ENCODE measurements around the gene CDNF. TPM values are rescaled to one million over a fixed set of nuclear protein-coding genes. Genes with fewer than 3 reads are reported as not detected.

CDNF gene
- total and polyA plus RNA-seq, 4 donors: 1.5 to 5.9 (median 2.9) TPM

- H3K9ac ChIP-seq (ENCODE audit: low read depth in 1 of 2, low read length in 2 of 2): no peak overlapping the region
- H3K9me3 ChIP-seq (ENCODE audit: control insufficient read depth in 4 of 4, low read length in 3 of 4): no peaks in the 10 kb centered on the region
- H3K4me3 ChIP-seq (ENCODE audit: low read depth in 1 of 3, low read length in 3 of 3): no peak overlapping the region
- no peaks in the 10 kb centered on the region for H3K27me3 ChIP-seq (ENCODE audit: control insufficient read depth in 4 of 4, insufficient read depth in 4 of 4, low read length in 3 of 4)
- H3K4me1 ChIP-seq (ENCODE audit: control insufficient read depth in 4 of 4, insufficient read depth in 4 of 4, low read length in 3 of 4): no peaks in the 10 kb centered on the region
- WGBS: 96% methylated on average over 1 of the region's 1 CpG
- TF ChIP-seq SP1 (IDR thresholded peaks at IDR 0.05) (no peak), NR2F2 (IDR thresholded peaks at IDR 0.05) (no peak), CTCF (IDR thresholded peaks at IDR 0.05; ENCODE audit: low read depth, low read length, missing input control) (no peak), YY1 (IDR thresholded peaks at IDR 0.05) (no peak), MAX (IDR thresholded peaks at IDR 0.05) (no peak), GABPA (IDR thresholded peaks at IDR 0.05 in 1 of 2, conservative IDR thresholded peaks at IDR 0.05 in 1 of 2) (no peak), RXRA (IDR thresholded peaks at IDR 0.05) (no peak), EGR1 (IDR thresholded peaks at IDR 0.05; ENCODE audit: low read depth in 2 of 2) (no peak), RAD21 (IDR thresholded peaks at IDR 0.05) (no peak)
- peaks cover 0 to 25% (median 11%) of the 10 kb centered on the region in 4 donors for H3K36me3 ChIP-seq (ENCODE audit: control insufficient read depth in 4 of 4, insufficient read depth in 3 of 4, low read depth in 1 of 4, low read length in 3 of 4)
- DNase-seq (ENCODE audit: low spot score): no peak
- H3K27ac ChIP-seq (ENCODE audit: low read depth in 1 of 2, low read length in 2 of 2): no peak overlapping the region
Measured at GRCh38 chr10:14855453-14855852, 17.6 kb upstream of the CDNF start.

- 76% methylated on average over 3 of the region's 3 CpGs for WGBS
- peaks cover 3 to 23% (median 12%) of the 10 kb centered on the region in 4 donors for H3K36me3 ChIP-seq (ENCODE audit: control insufficient read depth in 4 of 4, insufficient read depth in 3 of 4, low read depth in 1 of 4, low read length in 3 of 4)
Measured at GRCh38 chr10:14852236-14852635, 14.4 kb upstream of the CDNF start.

More at GRCh38 chr10:14852236-14852635, 14.4 kb upstream of the CDNF start:
- Histone ChIP-seq H3K9me3 (ENCODE audit: control insufficient read depth in 4 of 4, low read length in 3 of 4) (no peaks in the 10 kb centered on the region), H3K27ac (ENCODE audit: low read depth in 1 of 2, low read length in 2 of 2) (no peak overlapping the region), H3K4me3 (ENCODE audit: low read depth in 1 of 3, low read length in 3 of 3) (no peak overlapping the region), H3K27me3 (ENCODE audit: control insufficient read depth in 4 of 4, insufficient read depth in 4 of 4, low read length in 3 of 4) (no peaks in the 10 kb centered on the region), H3K9ac (ENCODE audit: low read depth in 1 of 2, low read length in 2 of 2) (no peak overlapping the region), H3K4me1 (ENCODE audit: control insufficient read depth in 4 of 4, insufficient read depth in 4 of 4, low read length in 3 of 4) (no peaks in the 10 kb centered on the region)
- DNase-seq (ENCODE audit: low spot score): no peak
- TF ChIP-seq YY1 (IDR thresholded peaks at IDR 0.05) (no peak), GABPA (IDR thresholded peaks at IDR 0.05 in 1 of 2, conservative IDR thresholded peaks at IDR 0.05 in 1 of 2) (no peak), ZBTB33 (IDR thresholded peaks at IDR 0.05) (no peak), CTCF (IDR thresholded peaks at IDR 0.05; ENCODE audit: low read depth, low read length, missing input control) (no peak), REST (IDR thresholded peaks at IDR 0.05) (no peak), FOXA2 (IDR thresholded peaks at IDR 0.05) (no peak), NR2F2 (IDR thresholded peaks at IDR 0.05) (no peak), FOXA1 (IDR thresholded peaks at IDR 0.05) (no peak)
